Measurements from ENCODE around the gene TMX1. TPM values are rescaled to one million over a fixed set of nuclear protein-coding genes. Genes with fewer than 3 reads are reported as not detected.

Gene TMX1
- total RNA-seq, 1 donor, result 66.0 TPM

- no peak for DNase-seq (ENCODE audit: low read depth)
- no peak for TF ChIP-seq CTCF (IDR thresholded peaks at IDR 0.05; ENCODE audit: insufficient read depth, low read length)
- no peak overlapping the region for H3K4me3 ChIP-seq (ENCODE audit: low read depth, low read length)
Measured at GRCh38 chr14:51295646-51296263, 55.7 kb downstream of the TMX1 start.

GRCh38 chr14:51297066-51297465, 57.0 kb downstream of the TMX1 start:
- TF ChIP-seq CTCF (IDR thresholded peaks at IDR 0.05; ENCODE audit: insufficient read depth, low read length), result no peak
- no peak overlapping the region for H3K4me3 ChIP-seq (ENCODE audit: low read depth, low read length)
- no peak for DNase-seq (ENCODE audit: low read depth)

- peak; percentile 22 for DNase-seq (ENCODE audit: low read depth)
- TF ChIP-seq CTCF (IDR thresholded peaks at IDR 0.05; ENCODE audit: insufficient read depth, low read length), result no peak
- no peak overlapping the region for H3K4me3 ChIP-seq (ENCODE audit: low read depth, low read length)
Measured at GRCh38 chr14:51298895-51299294, 58.8 kb downstream of the TMX1 start.

GRCh38 chr14:51302295-51303030, 62.4 kb downstream of the TMX1 start:
- no peak overlapping the region for H3K4me3 ChIP-seq (ENCODE audit: low read depth, low read length)
- DNase-seq (ENCODE audit: low read depth), result no peak
- TF ChIP-seq CTCF (IDR thresholded peaks at IDR 0.05; ENCODE audit: insufficient read depth, low read length), result no peak

- H3K4me3 ChIP-seq (ENCODE audit: low read depth, low read length), result no peak overlapping the region
- DNase-seq (ENCODE audit: low read depth), result peak; percentile 56
Measured at GRCh38 chr14:51304438-51304837, 64.4 kb downstream of the TMX1 start.

GRCh38 chr14:51304941-51305340, 64.9 kb downstream of the TMX1 start:
- no peak overlapping the region for H3K4me3 ChIP-seq (ENCODE audit: low read depth, low read length)
- DNase-seq (ENCODE audit: low read depth), result peak; percentile 90
- TF ChIP-seq CTCF (IDR thresholded peaks at IDR 0.05; ENCODE audit: insufficient read depth, low read length), result no peak

More at GRCh38 chr14:51304438-51304837, 64.4 kb downstream of the TMX1 start:
- TF ChIP-seq CTCF (IDR thresholded peaks at IDR 0.05; ENCODE audit: insufficient read depth, low read length), result no peak
